Natural killer cell (primary cell): ENCODE results near the gene DERL3. TPM values are rescaled to one million over a fixed set of nuclear protein-coding genes. Genes with fewer than 3 reads are reported as not detected.

ENCODE experiments used
- ATAC-seq, 3 donors: fragments of 150-1000 bp in 2 of 3; fragments of 200-7000 bp in 1 of 3; cut with Tn5 transposase; 1 replicate in 1 of 3; 2 replicates in 2 of 3; pipeline ENCODE4 v1.10.0; 2021; ENCODE audit warnings: mild to moderate bottlenecking in 2 of 3, moderate library complexity in 2 of 3
- DNase-seq, 2 donors: peaks; one replicate each; pipeline versions ENCODE4 v3.0.0 to v3.0.0-alpha.2; 2013 to 2021; ENCODE audit warnings: mixed read lengths in 1 of 2
- H3K27ac ChIP-seq: one replicate; pipeline ENCODE4 v1.5.1; 2013; ENCODE audit warnings: mild to moderate bottlenecking, low read length
- H3K27me3 ChIP-seq: one replicate; pipeline ENCODE4 v1.6.1; 2013; ENCODE audit warnings: low read length; ENCODE audit not compliant: control insufficient read depth, insufficient read depth
- H3K36me3 ChIP-seq: one replicate; pipeline ENCODE4 v1.6.1; 2013; ENCODE audit warnings: low read length; ENCODE audit not compliant: control insufficient read depth, insufficient read depth
- H3K4me1 ChIP-seq: one replicate; pipeline ENCODE4 v1.6.1; 2013; ENCODE audit warnings: low read length; ENCODE audit not compliant: control insufficient read depth, insufficient read depth
- H3K4me3 ChIP-seq: one replicate; pipeline ENCODE4 v1.5.1; 2013; ENCODE audit warnings: low read length
- H3K9me3 ChIP-seq: one replicate; pipeline ENCODE4 v1.6.1; 2013; ENCODE audit warnings: low read length; ENCODE audit not compliant: control insufficient read depth, insufficient read depth
- H3K27ac Mint-ChIP-seq, 2 donors: one replicate each; pipeline ENCODE4 v1.8.0; 2022; ENCODE audit warnings: mild to moderate bottlenecking in 2 of 2, mixed read lengths in 2 of 2, moderate library complexity in 1 of 2
- H3K27me3 Mint-ChIP-seq, 2 donors: one replicate each; pipeline ENCODE4 v1.8.0; 2022; ENCODE audit warnings: low read depth in 2 of 2, mixed read lengths in 2 of 2
- H3K36me3 Mint-ChIP-seq: one replicate; pipeline ENCODE4 v1.8.0; 2022; ENCODE audit warnings: mixed read lengths
- H3K4me1 Mint-ChIP-seq, 2 donors: one replicate each; pipeline ENCODE4 v1.8.0; 2022; ENCODE audit warnings: mixed read lengths in 2 of 2
- H3K4me3 Mint-ChIP-seq: one replicate; pipeline ENCODE4 v1.8.0; 2022; ENCODE audit warnings: mild to moderate bottlenecking, moderate library complexity, mixed read lengths
- H3K9me3 Mint-ChIP-seq, 2 donors: one replicate each; pipeline ENCODE4 v1.8.0; 2022; ENCODE audit warnings: mixed read lengths in 2 of 2
- CTCF ChIP-seq: fragments of 200-600 bp; IDR thresholded peaks from one replicate; pipeline ENCODE4 v1.8.0; 2022; ENCODE audit warnings: antibody characterized with exemption
- WGBS: methylation state at CpG from one replicate; pipeline ENCODE4 v1.1.7; 2013; ENCODE audit warnings: missing lambda C conversion rate; ENCODE audit not compliant: insufficient coverage; 5-methylcytosine and 5-hydroxymethylcytosine counted together
- intact Hi-C: fragments of 100-400 bp; cut with micrococcal nuclease; formaldehyde crosslinking; loops from one replicate; pipeline ENCODE4 v1.14.2; 2022
- total RNA-seq, 4 donors: library from RNA; stranded (reverse); fragments of 120-200 nt in 1 of 4; gene quantifications; one replicate each; pipeline versions ENCODE4 v1.2.3 to v1.2.4, GENCODE V29; 2013 to 2022

Gene DERL3
- total RNA-seq, 3 donors from 2014 or later (not counting 1 experiment from before 2014, with no cell fraction given): 0.88 to 24.5 (median 1.3) TPM

GRCh38 chr22:23859201-23859600 lies 20.4 kb upstream of the DERL3 start:
- Mint-ChIP-seq H3K4me1 (peaks cover 21 to 23% of the 10 kb centered on the region in 2 donors), H3K4me3 (peak overlapping the region; percentile 94), H3K27me3 (no peaks in the 10 kb centered on the region), H3K9me3 (no peaks in the 10 kb centered on the region), H3K27ac (peak overlapping the region in 1 of 2 donors; percentile 93), H3K36me3 (no peaks in the 10 kb centered on the region)
- H3K36me3 ChIP-seq: no peaks in the 10 kb centered on the region
- no peaks in the 10 kb centered on the region for H3K27me3 ChIP-seq
- peaks cover 22% of the 10 kb centered on the region for H3K4me1 ChIP-seq
- 97% methylated on average over 4 of the region's 4 CpGs for WGBS
- H3K4me3 ChIP-seq: no peak overlapping the region
- ATAC-seq: no peak
- no peaks in the 10 kb centered on the region for H3K9me3 ChIP-seq
- no peak for TF ChIP-seq CTCF
- no peak for DNase-seq
- intact Hi-C loops: loop anchor here (10.0 kb wide), 1 partner anchor 904 kb away; no protein-coding TSS in a partner anchor
- H3K27ac ChIP-seq: no peak overlapping the region

GRCh38 chr22:23858484-23858815 lies 19.6 kb upstream of the DERL3 start:
- TF ChIP-seq CTCF: no peak
- ATAC-seq (no peak), DNase-seq (no peak)
- Histone ChIP-seq H3K27me3 (no peaks in the 10 kb centered on the region), H3K36me3 (no peaks in the 10 kb centered on the region), H3K27ac (peak overlapping the region; percentile 84), H3K9me3 (no peaks in the 10 kb centered on the region), H3K4me1 (peaks cover 22% of the 10 kb centered on the region), H3K4me3 (peak overlapping the region; percentile 77)
- no peaks in the 10 kb centered on the region for H3K36me3 Mint-ChIP-seq
- peak overlapping the region; percentile 87 to 93 for H3K27ac Mint-ChIP-seq
- intact Hi-C loops: loop anchor here (10.0 kb wide), 1 partner anchor 904 kb away; no protein-coding TSS in a partner anchor
- H3K4me3 Mint-ChIP-seq: peak overlapping the region; percentile 94
- no peaks in the 10 kb centered on the region for H3K27me3 Mint-ChIP-seq
- peaks cover 21 to 23% of the 10 kb centered on the region in 2 donors for H3K4me1 Mint-ChIP-seq
- no peaks in the 10 kb centered on the region for H3K9me3 Mint-ChIP-seq
- 83% methylated on average over 1 of the region's 7 CpGs for WGBS

- TF ChIP-seq CTCF: no peak
- H3K9me3 Mint-ChIP-seq: no peaks in the 10 kb centered on the region
- H3K27me3 Mint-ChIP-seq: no peaks in the 10 kb centered on the region
- peak within 1 kb of the TSS; percentile 77 for H3K4me3 ChIP-seq
- H3K9me3 ChIP-seq: no peaks in the 10 kb centered on the region
- H3K4me3 Mint-ChIP-seq: peak within 1 kb of the TSS; percentile 94
- intact Hi-C loops: loop anchor here (10.0 kb wide), 1 partner anchor 903 kb away; no protein-coding TSS in a partner anchor
- H3K4me1 Mint-ChIP-seq: peaks cover 21 to 23% of the 10 kb centered on the region in 2 donors
- peaks cover 22% of the 10 kb centered on the region for H3K4me1 ChIP-seq
- peak within 1 kb of the TSS; percentile 87 to 93 for H3K27ac Mint-ChIP-seq
- ATAC-seq (peak; percentile 94 to 98 (median 96)), DNase-seq (peak; percentile 89 to 98)
- 1% methylated on average over 60 of the region's 60 CpGs for WGBS
- H3K27me3 ChIP-seq: no peaks in the 10 kb centered on the region
- H3K36me3 ChIP-seq: no peaks in the 10 kb centered on the region
- H3K27ac ChIP-seq: peak within 1 kb of the TSS; percentile 84
- no peaks in the 10 kb centered on the region for H3K36me3 Mint-ChIP-seq
Observed at GRCh38 chr22:23857606-23858483, 19.0 kb upstream of the DERL3 start, which contains the start of gene SLC2A11. SLC2A11 (plus strand) TSS chr22:23857875; CDS start chr22:23858000, 125 bp downstream.
